ENCODE measurements around the gene EEFSEC.

Gene EEFSEC

DNA sequence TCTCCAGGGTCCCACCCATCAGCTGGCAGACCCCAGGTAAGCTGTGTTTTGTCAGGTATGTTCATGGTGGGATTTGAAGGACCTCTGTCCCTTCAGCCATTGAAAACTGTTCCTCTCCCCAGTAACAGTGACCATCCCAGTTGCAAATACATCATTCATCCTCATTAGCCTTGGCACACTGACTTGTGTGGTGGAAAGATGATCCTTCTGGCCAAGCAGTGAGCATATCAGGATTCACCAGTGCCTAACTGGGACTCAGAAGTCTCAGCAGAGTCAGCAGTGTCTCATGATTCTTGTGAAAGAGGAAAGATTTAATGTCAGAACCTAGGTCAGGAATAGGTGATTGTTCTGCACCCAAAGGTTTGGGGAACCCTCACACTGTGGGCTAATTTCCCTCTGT is 223.2 kb downstream of the EEFSEC start:
- DNase-seq: no peak

DNA sequence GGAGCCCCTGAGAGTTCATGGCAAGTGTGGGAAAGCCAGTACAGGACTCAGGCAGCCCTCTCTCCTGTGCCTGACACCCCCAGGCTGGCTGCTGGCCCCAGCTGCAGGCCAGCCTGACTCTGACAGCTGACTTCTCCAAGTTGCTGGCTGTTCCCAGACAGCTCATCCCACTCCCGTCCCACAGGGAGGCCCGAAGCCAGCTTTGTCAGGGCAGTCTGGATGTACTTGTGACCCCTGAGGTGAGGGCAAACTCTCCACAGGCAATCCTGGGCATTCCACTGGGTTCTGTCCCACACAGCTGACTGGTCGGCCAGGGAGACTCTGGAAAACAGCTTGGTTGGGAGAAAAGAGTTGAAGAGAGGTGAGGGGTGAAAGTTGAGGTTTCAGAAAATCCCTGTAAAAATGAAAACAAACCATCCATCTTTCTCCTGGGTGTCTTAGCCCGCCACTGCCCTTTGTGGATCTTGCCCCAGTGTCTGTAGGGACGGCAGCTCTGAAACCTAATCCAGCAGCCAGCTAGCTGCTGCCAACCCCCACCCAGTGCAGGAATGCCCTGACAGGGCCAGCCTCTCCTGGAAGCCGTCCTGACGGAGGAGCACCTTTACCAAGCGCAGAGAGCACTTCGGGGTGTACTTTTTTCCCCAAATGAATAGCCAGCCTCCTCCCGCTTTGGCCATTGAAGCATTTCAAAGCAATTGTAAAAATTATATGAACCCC is 225.5 kb downstream of the EEFSEC start:
- no peak for DNase-seq

DNA sequence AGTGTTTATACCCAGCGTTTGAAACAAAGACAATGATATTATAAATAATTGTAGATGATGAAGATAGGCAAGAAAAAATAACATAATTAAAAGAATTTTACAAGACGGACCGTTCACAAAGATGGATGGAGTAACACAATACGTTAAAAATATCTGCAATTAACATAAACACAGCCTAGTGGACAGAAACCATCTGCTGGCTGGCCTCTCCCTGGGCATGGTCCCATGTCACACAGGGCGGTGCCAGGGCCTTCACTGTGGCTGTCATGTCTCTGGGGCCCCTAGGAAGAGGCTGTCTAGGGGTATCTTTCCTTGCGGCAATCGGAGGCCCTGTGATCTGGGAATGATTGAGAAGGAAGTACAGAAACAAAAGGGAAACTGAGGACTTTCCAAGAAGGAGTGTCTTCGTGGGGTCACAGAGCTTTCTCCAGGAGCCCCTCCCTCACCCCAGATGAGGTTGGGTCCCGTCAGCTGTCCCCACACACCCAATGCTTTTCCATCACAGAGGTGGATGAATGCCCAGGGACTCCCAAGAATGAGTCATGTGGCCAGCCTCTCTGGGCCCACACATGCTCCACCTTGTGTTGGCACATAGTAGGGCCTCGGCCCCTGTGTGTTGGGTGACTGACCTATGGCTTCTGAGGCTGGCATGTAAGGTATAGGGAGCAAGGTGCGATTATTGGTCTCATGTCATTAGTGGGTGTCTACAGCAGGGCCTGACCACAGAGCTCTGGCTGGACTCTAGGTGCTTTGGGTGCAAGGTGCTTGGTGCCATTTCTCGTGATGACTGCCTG is 226.3 kb downstream of the EEFSEC start:
- no peak for DNase-seq

- DNase-seq: no peak
Measured at GRCh38 chr3:128380295-128380694, 227.0 kb downstream of the EEFSEC start.

- DNase-seq: no peak
Measured at GRCh38 chr3:128380719-128381118, 227.4 kb downstream of the EEFSEC start.

GRCh38 chr3:128381609-128382008 is 228.3 kb downstream of the EEFSEC start:
- DNase-seq: no peak

GRCh38 chr3:128382221-128382807 is 229.0 kb downstream of the EEFSEC start:
- DNase-seq: no peak

- peak; percentile 36 to 41 for DNase-seq
Measured at GRCh38 chr3:128383316-128384235, 230.3 kb downstream of the EEFSEC start.

DNA sequence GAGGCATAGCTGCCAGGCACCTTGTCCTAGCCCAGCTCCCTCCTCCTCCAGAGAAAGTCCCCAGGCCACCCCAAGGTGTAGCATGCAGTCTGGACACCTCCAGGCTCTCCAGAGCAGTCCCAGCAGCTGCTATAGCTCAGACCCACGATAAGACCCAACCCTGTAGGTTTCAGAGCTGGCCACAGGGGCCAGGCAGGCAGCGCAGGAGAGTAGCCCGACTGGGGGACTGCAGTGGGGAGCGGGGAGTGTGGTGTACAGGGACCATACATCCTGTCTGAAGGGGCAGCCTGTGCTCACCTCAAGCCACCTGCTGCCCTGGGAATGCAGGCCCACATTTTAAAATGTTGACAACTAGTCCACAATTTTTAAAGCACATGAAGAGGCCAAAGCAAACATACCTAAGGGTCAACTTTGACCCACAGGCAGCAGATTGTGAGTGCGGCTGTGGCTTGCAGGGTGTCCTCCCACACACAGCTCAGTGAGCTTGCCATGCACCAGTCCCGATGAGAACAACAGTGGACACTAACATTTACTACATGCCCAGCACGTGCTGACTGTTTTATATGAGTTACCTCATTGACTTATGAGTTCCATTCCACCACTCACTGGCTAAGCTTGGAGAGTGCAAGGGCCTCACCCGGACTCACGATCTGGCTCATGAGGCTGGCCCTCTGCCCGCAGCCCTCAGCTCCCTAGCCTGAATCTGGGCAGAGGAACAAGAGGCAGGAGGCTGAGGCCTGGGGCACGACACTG is 232.0 kb downstream of the EEFSEC start:
- DNase-seq: no peak

DNA sequence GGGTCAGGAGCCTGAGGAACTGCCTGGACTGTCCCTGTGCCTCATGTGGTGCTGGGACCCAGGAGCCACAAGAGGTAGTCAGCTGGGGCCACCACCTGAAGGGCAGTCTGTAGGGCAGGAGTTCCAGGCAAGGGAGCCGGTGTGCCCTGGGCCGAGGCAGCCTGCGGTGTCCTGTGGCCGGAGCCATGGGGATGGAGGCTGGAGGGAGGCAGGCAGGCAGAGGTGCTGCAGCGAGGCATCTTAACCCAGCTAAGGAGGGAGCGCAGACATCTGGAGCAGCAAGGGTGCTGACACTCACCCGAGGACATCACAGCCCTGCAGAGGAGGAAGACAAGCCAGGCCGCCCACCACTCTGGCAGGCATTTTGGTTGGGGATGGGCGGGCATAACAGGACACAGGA is 235.7 kb downstream of the EEFSEC start:
- DNase-seq: no peak

DNA sequence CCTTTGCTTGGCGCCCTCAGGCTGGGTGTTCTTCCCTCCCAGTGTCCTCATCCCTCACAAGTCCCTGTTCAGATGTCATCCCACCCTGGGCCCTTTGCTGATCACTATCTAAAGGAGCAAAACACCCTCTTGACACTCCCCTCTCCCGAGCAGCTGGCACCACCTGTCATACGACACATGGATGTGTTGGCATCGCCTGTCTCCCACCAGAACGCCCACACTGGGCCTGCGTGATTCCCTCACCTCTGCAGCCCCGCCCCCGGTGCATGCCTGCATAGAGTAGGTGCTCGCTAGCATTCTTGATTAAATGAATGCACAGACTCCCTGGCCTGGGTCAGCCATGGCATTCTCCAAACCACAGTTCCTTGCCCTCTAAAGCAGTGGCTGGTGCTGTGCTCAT is 237.6 kb downstream of the EEFSEC start:
- no peak for DNase-seq

DNA sequence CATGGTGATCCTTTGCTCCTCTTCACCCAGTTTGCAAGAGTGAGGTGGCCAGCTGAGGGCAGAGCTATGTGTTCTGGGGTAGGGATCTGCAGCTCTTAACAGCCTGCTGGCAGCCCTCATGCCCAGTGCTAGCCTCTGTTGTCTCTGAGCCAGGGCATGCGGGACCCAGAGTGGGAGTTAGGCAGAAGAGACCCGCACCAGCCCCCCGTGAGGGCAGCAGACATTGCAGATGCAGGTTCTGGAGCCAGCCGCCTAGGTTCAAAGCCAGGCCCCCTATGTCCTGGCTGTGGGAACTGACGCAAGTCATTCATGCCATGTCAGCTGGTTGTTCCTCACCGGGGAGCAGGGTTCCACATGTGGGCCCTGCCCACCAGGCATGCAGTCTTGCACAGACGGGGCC is 238.7 kb downstream of the EEFSEC start:
- no peak for DNase-seq

GRCh38 chr3:128392818-128393544 is 239.7 kb downstream of the EEFSEC start:
- no peak for DNase-seq

DNA sequence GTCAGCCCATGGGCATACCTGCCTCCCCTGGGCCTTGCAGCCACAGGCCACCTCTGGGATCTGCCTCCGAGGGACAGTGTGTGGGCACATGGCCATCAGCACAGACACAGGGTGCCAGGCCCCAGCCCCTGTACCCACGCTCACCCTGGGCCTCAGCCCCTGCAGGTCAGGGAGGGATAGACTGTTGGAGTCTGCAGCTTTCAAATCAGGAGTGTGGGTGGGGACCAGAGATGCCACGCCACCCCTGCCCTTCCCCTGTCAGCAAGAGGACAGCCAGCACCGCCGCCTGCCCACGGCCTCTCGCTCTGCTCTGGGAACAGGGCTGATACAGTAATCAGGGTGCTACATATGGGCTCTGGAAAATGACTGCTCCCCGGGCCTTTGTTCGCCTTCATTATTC is 240.8 kb downstream of the EEFSEC start:
- no peak for DNase-seq

DNA sequence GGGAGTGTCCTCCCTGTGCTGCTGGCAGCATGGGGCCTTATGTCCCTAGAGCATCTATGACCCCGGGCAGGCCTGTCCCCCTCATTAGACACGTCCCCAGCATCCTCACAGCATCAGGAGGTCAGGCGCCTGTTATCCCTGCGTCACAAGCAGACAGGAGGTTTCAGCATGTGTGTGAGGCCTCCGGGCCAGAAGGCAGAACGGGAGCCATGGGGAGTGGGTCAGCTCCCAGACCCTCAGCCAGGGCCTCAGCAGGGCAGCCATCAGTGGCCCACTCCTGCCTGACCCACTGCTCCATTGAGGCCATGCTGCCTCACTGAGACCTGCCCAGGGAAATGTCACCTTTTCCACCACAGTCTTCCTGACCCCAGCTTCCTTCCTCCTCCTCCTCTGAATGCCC is 241.8 kb downstream of the EEFSEC start:
- DNase-seq: no peak

- DNase-seq: no peak
Measured at GRCh38 chr3:128395500-128396162, 242.3 kb downstream of the EEFSEC start.

DNA sequence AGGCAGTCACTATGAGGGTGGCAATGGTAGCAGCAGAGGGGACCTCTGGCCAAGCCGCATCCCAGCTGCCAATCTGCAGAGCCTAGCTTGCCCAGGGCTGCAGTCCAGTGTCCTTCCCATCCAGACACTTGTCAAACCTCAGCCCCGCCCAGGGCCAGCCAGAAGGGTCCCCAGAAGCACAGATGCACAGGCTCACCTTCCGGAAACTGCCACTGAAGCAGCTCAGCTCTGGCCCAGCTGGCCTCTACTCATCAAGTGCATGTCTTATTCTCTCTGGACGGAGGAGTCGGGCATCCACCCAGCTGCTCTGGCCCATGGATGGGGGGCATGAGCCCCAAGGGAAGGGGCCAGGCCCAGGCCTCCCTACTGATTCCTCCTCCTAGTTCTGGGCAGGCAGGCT is 244.2 kb downstream of the EEFSEC start:
- no peak for DNase-seq

GRCh38 chr3:128398586-128398985 is 245.3 kb downstream of the EEFSEC start:
- DNase-seq: no peak

- DNase-seq: no peak
Measured at GRCh38 chr3:128399221-128399915, 246.1 kb downstream of the EEFSEC start.

- DNase-seq: no peak
Measured at GRCh38 chr3:128400671-128401070, 247.4 kb downstream of the EEFSEC start.

Data from activated CD4-positive, alpha-beta T cell treated with anti-CD3 and anti-CD28 coated beads, Interleukin-2, amount 50 U/mL, for 48 hours (primary cell).